ENCODE results near the gene COG2.

The COG2 gene

GRCh38 chr1:230669543-230669942 lies 27.3 kb downstream of the COG2 start:
- no peak overlapping the region for H3K4me3 ChIP-seq (ENCODE audit: low read depth, low read length)
- DNase-seq (ENCODE audit: low read depth), result no peak
- TF ChIP-seq, protein P1, sequence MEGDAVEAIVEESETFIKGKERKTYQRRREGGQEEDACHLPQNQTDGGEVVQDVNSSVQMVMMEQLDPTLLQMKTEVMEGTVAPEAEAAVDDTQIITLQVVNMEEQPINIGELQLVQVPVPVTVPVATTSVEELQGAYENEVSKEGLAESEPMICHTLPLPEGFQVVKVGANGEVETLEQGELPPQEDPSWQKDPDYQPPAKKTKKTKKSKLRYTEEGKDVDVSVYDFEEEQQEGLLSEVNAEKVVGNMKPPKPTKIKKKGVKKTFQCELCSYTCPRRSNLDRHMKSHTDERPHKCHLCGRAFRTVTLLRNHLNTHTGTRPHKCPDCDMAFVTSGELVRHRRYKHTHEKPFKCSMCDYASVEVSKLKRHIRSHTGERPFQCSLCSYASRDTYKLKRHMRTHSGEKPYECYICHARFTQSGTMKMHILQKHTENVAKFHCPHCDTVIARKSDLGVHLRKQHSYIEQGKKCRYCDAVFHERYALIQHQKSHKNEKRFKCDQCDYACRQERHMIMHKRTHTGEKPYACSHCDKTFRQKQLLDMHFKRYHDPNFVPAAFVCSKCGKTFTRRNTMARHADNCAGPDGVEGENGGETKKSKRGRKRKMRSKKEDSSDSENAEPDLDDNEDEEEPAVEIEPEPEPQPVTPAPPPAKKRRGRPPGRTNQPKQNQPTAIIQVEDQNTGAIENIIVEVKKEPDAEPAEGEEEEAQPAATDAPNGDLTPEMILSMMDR (IDR thresholded peaks at IDR 0.05; ENCODE audit: control insufficient read depth, extremely low read depth, insufficient read depth), result no peak

DNA sequence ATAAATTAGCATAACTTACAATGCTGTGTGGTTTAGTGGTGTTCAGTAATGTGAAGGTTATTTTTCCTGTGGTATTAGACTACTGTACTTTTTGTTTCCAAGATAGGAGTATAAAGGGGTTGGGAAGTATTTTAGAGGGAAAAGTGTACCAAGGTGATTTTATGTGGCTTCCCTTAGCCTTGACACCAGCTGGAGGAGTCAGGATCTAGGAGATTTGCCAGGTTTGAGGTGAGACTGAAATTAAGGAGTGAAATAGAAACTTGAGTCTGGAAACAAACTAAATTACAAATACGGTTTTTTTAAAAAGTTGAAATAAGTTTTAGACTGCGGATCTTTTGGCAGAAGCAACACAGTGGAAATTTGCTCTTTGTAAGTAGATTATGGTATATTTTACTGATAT lies 32.3 kb downstream of the COG2 start:
- TF ChIP-seq, protein P1 (IDR thresholded peaks at IDR 0.05; ENCODE audit: control insufficient read depth, extremely low read depth, insufficient read depth), result no peak
- DNase-seq (ENCODE audit: low read depth), result no peak
- H3K4me3 ChIP-seq (ENCODE audit: low read depth, low read length), result no peak overlapping the region

GRCh38 chr1:230677200-230677599 lies 34.9 kb downstream of the COG2 start:
- DNase-seq (ENCODE audit: low read depth), result no peak
- H3K4me3 ChIP-seq (ENCODE audit: low read depth, low read length), result no peak overlapping the region
- TF ChIP-seq, protein P1 (IDR thresholded peaks at IDR 0.05; ENCODE audit: control insufficient read depth, extremely low read depth, insufficient read depth), result no peak

DNA sequence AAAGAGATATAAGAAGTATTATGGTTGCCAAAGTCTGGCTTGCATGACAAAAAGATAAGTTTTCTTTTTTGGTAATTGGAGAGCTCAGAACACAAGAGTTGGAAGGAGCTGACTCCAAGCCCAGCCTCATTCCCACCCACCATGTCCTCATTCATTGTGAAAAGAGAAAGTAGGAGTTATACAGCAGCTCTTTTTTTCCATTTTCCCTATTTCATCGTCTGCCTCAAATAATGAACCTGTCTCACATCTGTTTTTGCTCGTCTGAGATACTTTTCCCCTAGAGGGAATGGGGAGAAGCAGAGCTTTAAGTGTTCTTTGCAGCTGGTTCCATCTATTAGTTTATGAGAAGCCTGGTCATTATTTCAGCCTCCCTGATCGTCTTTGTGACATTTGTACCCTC lies 36.9 kb downstream of the COG2 start:
- DNase-seq (ENCODE audit: low read depth), result no peak
- H3K4me3 ChIP-seq (ENCODE audit: low read depth, low read length), result no peak overlapping the region
- TF ChIP-seq, protein P1 (IDR thresholded peaks at IDR 0.05; ENCODE audit: control insufficient read depth, extremely low read depth, insufficient read depth), result no peak

DNA sequence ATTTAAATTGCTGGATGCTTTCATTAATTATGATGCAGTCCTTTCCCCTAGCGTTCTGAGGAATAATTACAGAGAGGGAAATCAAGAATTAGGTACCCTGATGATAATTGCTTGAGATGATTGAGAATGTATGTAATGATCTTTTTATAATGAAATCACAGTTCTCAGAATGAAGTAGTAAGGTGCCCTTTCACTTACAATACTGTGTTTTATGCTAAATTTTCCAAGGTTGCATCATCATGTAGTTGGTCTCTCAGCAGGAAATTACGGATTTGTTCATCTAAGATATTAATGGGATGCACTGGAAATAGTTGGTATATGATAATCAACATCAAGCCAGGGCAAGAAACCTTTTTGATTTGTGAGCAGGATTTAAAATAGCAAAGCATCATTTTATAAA lies 37.5 kb downstream of the COG2 start:
- no peak for DNase-seq (ENCODE audit: low read depth)
- TF ChIP-seq, protein P1 (IDR thresholded peaks at IDR 0.05; ENCODE audit: control insufficient read depth, extremely low read depth, insufficient read depth), result no peak
- no peak overlapping the region for H3K4me3 ChIP-seq (ENCODE audit: low read depth, low read length)

- TF ChIP-seq, protein P1 (IDR thresholded peaks at IDR 0.05; ENCODE audit: control insufficient read depth, extremely low read depth, insufficient read depth), result no peak
- DNase-seq (ENCODE audit: low read depth), result no peak
- no peak overlapping the region for H3K4me3 ChIP-seq (ENCODE audit: low read depth, low read length)
Measured at GRCh38 chr1:230680300-230681025, 38.2 kb downstream of the COG2 start.

DNA sequence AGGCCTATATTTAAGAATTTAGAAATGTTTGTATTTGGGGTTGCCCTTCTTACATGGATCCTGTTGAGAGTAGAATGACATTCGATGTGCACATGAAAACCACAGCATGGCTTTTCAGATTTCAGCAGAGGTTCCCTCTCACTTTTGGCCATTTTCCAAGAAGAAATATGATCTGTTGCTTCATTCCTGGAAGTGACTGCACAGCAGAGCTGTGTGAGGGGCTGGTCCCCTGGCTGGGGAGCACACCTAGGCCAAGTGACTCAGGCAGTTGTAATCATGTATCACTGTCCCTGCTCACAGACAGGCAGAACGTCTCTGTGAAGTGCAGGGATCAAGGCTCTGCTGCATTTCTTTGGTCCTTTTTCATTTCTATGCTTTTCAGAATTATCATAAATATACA lies 39.3 kb downstream of the COG2 start:
- peak; percentile 54 for DNase-seq (ENCODE audit: low read depth)
- H3K4me3 ChIP-seq (ENCODE audit: low read depth, low read length), result no peak overlapping the region
- TF ChIP-seq, protein P1 (IDR thresholded peaks at IDR 0.05; ENCODE audit: control insufficient read depth, extremely low read depth, insufficient read depth), result no peak

Measured in LNCaP clone FGC (cell line).